SK-N-SH (cell line): ENCODE results near the gene IPO11. TPM values are rescaled to one million over a fixed set of nuclear protein-coding genes. Genes with fewer than 3 reads are reported as not detected.
A peak's percentile ranks its signal among the peaks of the same experiment; 100 is the strongest.

Source experiments
- CTCF ChIA-PET: fragments of 300-600, 350-600 bp; formaldehyde crosslinking; extraction: SDS; loops from one replicate; lab custom pipeline; 2021; lab: Yijun Ruan, JAX
- POLR2A ChIA-PET: fragments of 350-600 bp; sonication (Branson Sonifier 250); formaldehyde crosslinking; extraction: SDS; loops from one replicate; lab custom pipeline; 2020; ENCODE audit warnings: antibody characterized with exemption, inconsistent platforms; lab: Yijun Ruan, JAX
- DNase-seq: peaks from one replicate; pipeline ENCODE4 v3.0.0; 2012
- H2AFZ ChIP-seq: fragments of 200-600 bp; sonication (generic); 2 replicates; pipeline ENCODE4 v1.8.1; 2016; ENCODE audit warnings: antibody characterized with exemption, mild to moderate bottlenecking, low read depth
- H3F3A ChIP-seq: fragments of 200-600 bp; sonication (generic); replicated peaks from 2 replicates; pipeline ENCODE3; 2016; ENCODE audit warnings: antibody characterized with exemption, mild to moderate bottlenecking; ENCODE audit not compliant: insufficient read depth
- H3K27ac ChIP-seq, 2 experiments: fragments of 200-500 bp in 1 of 2; fragments of 200-600 bp in 1 of 2; sonication (Bioruptor generic) in 1 of 2; sonication (generic), shearing (Covaris generic) in 1 of 2; 2 replicates each; pipeline versions ENCODE4 v1.5.1 to v1.6.1; 2014 to 2016; ENCODE audit warnings: low read depth in 2 of 2, inconsistent platforms in 1 of 2, low read length in 1 of 2, mild to moderate bottlenecking in 1 of 2, mixed read lengths in 1 of 2
- H3K27me3 ChIP-seq: fragments of 200-600 bp; sonication (generic), shearing (Covaris generic); 2 replicates; pipeline ENCODE4 v1.6.1; 2016; ENCODE audit warnings: mixed run types; ENCODE audit not compliant: insufficient read depth
- H3K36me3 ChIP-seq, 2 experiments: fragments of 200-500 bp in 1 of 2; fragments of 200-600 bp in 1 of 2; sonication (Bioruptor generic) in 1 of 2; sonication (generic) in 1 of 2; replicated peaks in 1 of 2; 2 replicates each; pipeline versions ENCODE3 to v1.5.1; 2014 to 2016; ENCODE audit warnings: low read length in 1 of 2, mild to moderate bottlenecking in 1 of 2; ENCODE audit not compliant: insufficient read depth in 2 of 2, control insufficient read depth in 1 of 2
- H3K4me1 ChIP-seq, 2 experiments: fragments of 200-500 bp in 1 of 2; fragments of 200-600 bp in 1 of 2; sonication (Bioruptor generic) in 1 of 2; sonication (generic), shearing (Covaris generic) in 1 of 2; 2 replicates each; pipeline versions ENCODE4 v1.5.1 to v1.6.1; 2014 to 2016; ENCODE audit warnings: low read depth in 1 of 2, low read length in 1 of 2, mixed run types in 1 of 2; ENCODE audit not compliant: insufficient read depth in 2 of 2, control insufficient read depth in 1 of 2
- H3K4me2 ChIP-seq: fragments of 200-600 bp; sonication (generic), shearing (Covaris generic); 2 replicates; pipeline ENCODE4 v1.6.1; 2017; ENCODE audit warnings: mixed run types
- H3K4me3 ChIP-seq, 2 experiments: fragments of 200-500 bp in 1 of 2; fragments of 200-600 bp in 1 of 2; sonication (Bioruptor generic) in 1 of 2; sonication (generic), shearing (Covaris generic) in 1 of 2; 2 replicates each; pipeline versions ENCODE4 v1.5.1 to v1.8.1; 2014 to 2016; ENCODE audit warnings: low read depth in 2 of 2, inconsistent platforms in 1 of 2, low read length in 1 of 2, mild to moderate bottlenecking in 1 of 2, mixed read lengths in 1 of 2, moderate library complexity in 1 of 2
- H3K79me2 ChIP-seq: fragments of 200-600 bp; sonication (generic); 2 replicates; pipeline ENCODE4 v1.8.1; 2017; ENCODE audit warnings: mild to moderate bottlenecking; ENCODE audit not compliant: insufficient read depth
- H3K9ac ChIP-seq: fragments of 200-600 bp; sonication (generic); 2 replicates; pipeline ENCODE4 v1.6.1; 2017; ENCODE audit warnings: mixed run types
- H3K9me2 ChIP-seq: fragments of 200-600 bp; sonication (generic); 2 replicates; pipeline ENCODE4 v1.6.1; 2017; ENCODE audit warnings: mixed run types
- H3K9me3 ChIP-seq: fragments of 200-600 bp; sonication (generic); 2 replicates; pipeline ENCODE4 v1.6.1; 2017; ENCODE audit warnings: mixed run types, mild to moderate bottlenecking, moderate library complexity
- H4K20me1 ChIP-seq: fragments of 200-600 bp; sonication (generic); 2 replicates; pipeline ENCODE4 v1.6.1; 2017; ENCODE audit warnings: mild to moderate bottlenecking, mixed run types; ENCODE audit not compliant: insufficient read depth
- ELF1 ChIP-seq: IDR thresholded peaks from 2 replicates; pipeline ENCODE4 v1.4.0; 2012
- EZH2phosphoT487 ChIP-seq: fragments of 200-600 bp; sonication (generic); IDR thresholded peaks from 2 replicates; pipeline ENCODE4 v1.6.1; 2017; ENCODE audit warnings: low read depth, mixed run types, mild to moderate bottlenecking, antibody characterized with exemption, moderate library complexity, borderline replicate concordance
- FOSL2 ChIP-seq: IDR thresholded peaks from 2 replicates; pipeline ENCODE4 v1.4.0; 2012; ENCODE audit warnings: low read depth, mild to moderate bottlenecking, moderate library complexity, borderline replicate concordance
- FOXJ3 ChIP-seq: sonication (generic); formaldehyde crosslinking; IDR thresholded peaks from 2 replicates; pipeline ENCODE4 v1.5.1; 2020; ENCODE audit warnings: mild to moderate bottlenecking, missing genetic modification reagents
- GABPA ChIP-seq: IDR thresholded peaks from 2 replicates; pipeline ENCODE4 v1.4.0; 2012; ENCODE audit warnings: low read depth, mild to moderate bottlenecking
- GATA2 ChIP-seq: sonication (generic); formaldehyde crosslinking; IDR thresholded peaks from 2 replicates; pipeline ENCODE4 v1.5.0; 2020; ENCODE audit warnings: mild to moderate bottlenecking, missing genetic modification reagents
- IRF3 ChIP-seq: fragments of 150-350 bp; IDR thresholded peaks from 2 replicates; pipeline ENCODE4 v1.6.1; 2016; ENCODE audit warnings: mild to moderate bottlenecking, low read depth, low read length
- JUND ChIP-seq: IDR thresholded peaks from 2 replicates; pipeline ENCODE4 v1.4.0; 2012
- MAX ChIP-seq: IDR thresholded peaks from 2 replicates; pipeline ENCODE4 v1.4.0; 2012; ENCODE audit warnings: low read depth
- MEF2A ChIP-seq: IDR thresholded peaks from 2 replicates; pipeline ENCODE4 v1.4.0; 2012; ENCODE audit warnings: low read depth, borderline replicate concordance
- NFIC ChIP-seq: IDR thresholded peaks from 2 replicates; pipeline ENCODE4 v1.4.0; 2012; ENCODE audit warnings: borderline replicate concordance
- RFX5 ChIP-seq: IDR thresholded peaks from 2 replicates; pipeline ENCODE4 v1.6.1; 2012; ENCODE audit warnings: mild to moderate bottlenecking, improper control_type of control experiment, low read length
- RXRA ChIP-seq: IDR thresholded peaks from 2 replicates; pipeline ENCODE4 v1.4.0; 2012; ENCODE audit warnings: low read depth, mild to moderate bottlenecking, borderline replicate concordance
- SIN3A ChIP-seq: IDR thresholded peaks from 2 replicates; pipeline ENCODE4 v1.6.1; 2012; ENCODE audit warnings: low read depth, mild to moderate bottlenecking, low read length, moderate library complexity, borderline replicate concordance
- SMC3 ChIP-seq: IDR thresholded peaks from 2 replicates; pipeline ENCODE4 v1.6.1; 2012; ENCODE audit warnings: low read depth, low read length, improper control_type of control experiment
- TEAD4 ChIP-seq: IDR thresholded peaks from 2 replicates; pipeline ENCODE4 v1.4.0; 2012; ENCODE audit warnings: mild to moderate bottlenecking, borderline replicate concordance; ENCODE audit not compliant: insufficient read depth
- YY1 ChIP-seq: IDR thresholded peaks from 2 replicates; pipeline ENCODE4 v1.4.0; 2012; ENCODE audit warnings: low read depth, mild to moderate bottlenecking
- ZBTB33 ChIP-seq: IDR thresholded peaks from 2 replicates; pipeline ENCODE4 v1.4.0; 2012; ENCODE audit warnings: low read depth, borderline replicate concordance
- WGBS: methylation state at CpG from one replicate; pipeline ENCODE4 v1.1.6; 2017; ENCODE audit warnings: low lambda C conversion rate; 5-methylcytosine and 5-hydroxymethylcytosine counted together
- polyA plus RNA-seq, 3 experiments: library from polyadenylated mRNA; depleted of rRNA; stranded (reverse); fragments of >200 nt; gene quantifications; 2 replicates each; pipeline ENCODE4 v1.2.3, GENCODE V29; 2012

The IPO11 gene
- polyA plus RNA-seq, 1 of the 3 experiments (the other 2 are of a cell fraction): 8.1 TPM

- TF ChIP-seq NFIC (no peak), MAX (peak; percentile 76; the same call in 1 of the 2 replicates), MEF2A (no peak), GABPA (no peak), EZH2phosphoT487 (no peak), ZBTB33 (no peak), SMC3 (no peak), IRF3 (0 out of 2 replicates have a peak, but pooled peaks have one; percentile 31)
These were observed at the start of gene IPO11 (continued) for GRCh38 chr5:62412549-62413329.

GRCh38 chr5:62369039-62369438, 43.5 kb upstream of the IPO11 start:
- POLR2A ChIA-PET: no interaction called here
- WGBS: 100% methylated on average over 2 of the region's 2 CpGs

GRCh38 chr5:62371409-62371808, 41.2 kb upstream of the IPO11 start:
- H3F3A ChIP-seq: peaks cover 19% of the 10 kb centered on the region

More at GRCh38 chr5:62369039-62369438, 43.5 kb upstream of the IPO11 start:
- Histone ChIP-seq H3K4me2 (no peak overlapping the region), H3K9me2 (no peaks in the 10 kb centered on the region), H3K36me3 (peaks cover 44 to 66% of the 10 kb centered on the region in 2 experiments), H3K4me3 (peak overlapping the region in 1 of 2 experiments; percentile 27; a peak in 1 of 4 replicates), H3K79me2 (no peaks in the 10 kb centered on the region), H3K9ac (no peak overlapping the region), H2AFZ (no peak overlapping the region), H3K9me3 (no peaks in the 10 kb centered on the region), H3K27ac (no peak overlapping the region), H3F3A (peaks cover 19% of the 10 kb centered on the region), H3K4me1 (peaks cover 0 to 10% of the 10 kb centered on the region in 2 experiments; a peak in 1 of 4 replicates), H3K27me3 (no peaks in the 10 kb centered on the region), H4K20me1 (no peaks in the 10 kb centered on the region)
- CTCF ChIA-PET: interaction anchor here (0.6 to 1.3 kb wide), 2 partner anchors 142 to 144 kb away, joined by 3 to 4 read pairs; no protein-coding TSS in a partner anchor
- DNase-seq: no peak
- TF ChIP-seq RFX5 (no peak), SMC3 (no peak), TEAD4 (no peak), SIN3A (no peak)

More at GRCh38 chr5:62371409-62371808, 41.2 kb upstream of the IPO11 start:
- H3K36me3 ChIP-seq: peaks cover 49 to 59% of the 10 kb centered on the region in 2 experiments
- H3K79me2 ChIP-seq: no peaks in the 10 kb centered on the region
- no peak overlapping the region for H3K9ac ChIP-seq
- no peaks in the 10 kb centered on the region for H4K20me1 ChIP-seq
- no peak overlapping the region for H3K4me2 ChIP-seq
- no peak for DNase-seq
- H3K27ac ChIP-seq: peak overlapping the region in 1 of 2 experiments; percentile 34; a peak in 2 of 4 replicates
- H3K4me3 ChIP-seq: no peak overlapping the region
- H3K4me1 ChIP-seq: peaks cover 0 to 10% of the 10 kb centered on the region in 2 experiments; a peak in 1 of 4 replicates
- H2AFZ ChIP-seq: no peak overlapping the region
- TF ChIP-seq FOXJ3: no peak
- TF ChIP-seq MAX: no peak
- TF ChIP-seq FOSL2: peak; percentile 42; the same call in 1 of the 2 replicates
- no peak for TF ChIP-seq RFX5
- TF ChIP-seq GATA2: no peak
- no peak for TF ChIP-seq TEAD4
- no peak for TF ChIP-seq ELF1
- no peak for TF ChIP-seq YY1
- peak; percentile 37 for TF ChIP-seq JUND
- no peak for TF ChIP-seq RXRA
- H3K27me3 ChIP-seq: no peaks in the 10 kb centered on the region
- H3K9me3 ChIP-seq: no peaks in the 10 kb centered on the region
- POLR2A ChIA-PET: no interaction called here
- no peaks in the 10 kb centered on the region for H3K9me2 ChIP-seq
- CTCF ChIA-PET: no interaction called here
